Stimulated activated CD4-positive, alpha-beta T cell treated with anti-CD3 and anti-CD28 coated beads, Interleukin-4, amount 100 ng/mL, for 1 hour (primary cell): ENCODE data around the gene LRRC28.

ENCODE experiments used
- DNase-seq: peaks from one replicate; pipeline ENCODE4 v3.0.0-alpha.2; 2020

The LRRC28 gene

GRCh38 chr15:99250001-99250400 lies 1.3 kb upstream of the LRRC28 start:
- no peak for DNase-seq

- no peak for DNase-seq
Measured at GRCh38 chr15:99250494-99250856, 806 bp upstream of the LRRC28 start.

- DNase-seq, result no peak
Measured at GRCh38 chr15:99252326-99252725, 1.0 kb downstream of the LRRC28 start.

- DNase-seq, result no peak
Measured at GRCh38 chr15:99253381-99254090, 2.3 kb downstream of the LRRC28 start.

- DNase-seq, result no peak
Measured at GRCh38 chr15:99257107-99257750, 5.9 kb downstream of the LRRC28 start.

- DNase-seq, result no peak
Measured at GRCh38 chr15:99264125-99264524, 12.8 kb downstream of the LRRC28 start.

- DNase-seq, result no peak
Measured at GRCh38 chr15:99265541-99266070, 14.3 kb downstream of the LRRC28 start.

- DNase-seq, result no peak
Measured at GRCh38 chr15:99267957-99268356, 16.7 kb downstream of the LRRC28 start.

GRCh38 chr15:99268431-99268830 lies 17.1 kb downstream of the LRRC28 start:
- DNase-seq, result no peak

- DNase-seq, result no peak
Measured at GRCh38 chr15:99273801-99274200, 22.5 kb downstream of the LRRC28 start.

- DNase-seq, result no peak
Measured at GRCh38 chr15:99275061-99275460, 23.8 kb downstream of the LRRC28 start.

GRCh38 chr15:99275525-99276128 lies 24.3 kb downstream of the LRRC28 start:
- DNase-seq, result no peak

- no peak for DNase-seq
Measured at GRCh38 chr15:99279290-99279689, 28.0 kb downstream of the LRRC28 start.

- no peak for DNase-seq
Measured at GRCh38 chr15:99279827-99280226, 28.5 kb downstream of the LRRC28 start.

- no peak for DNase-seq
Measured at GRCh38 chr15:99282121-99282520, 30.8 kb downstream of the LRRC28 start.

- no peak for DNase-seq
Measured at GRCh38 chr15:99282586-99282985, 31.3 kb downstream of the LRRC28 start.

- no peak for DNase-seq
Measured at GRCh38 chr15:99283717-99284116, 32.4 kb downstream of the LRRC28 start.

GRCh38 chr15:99291643-99292042 lies 40.4 kb downstream of the LRRC28 start:
- DNase-seq, result no peak

GRCh38 chr15:99295840-99296239 lies 44.6 kb downstream of the LRRC28 start:
- no peak for DNase-seq

- DNase-seq, result no peak
Measured at GRCh38 chr15:99296386-99296785, 45.1 kb downstream of the LRRC28 start.

GRCh38 chr15:99303907-99304306 lies 52.6 kb downstream of the LRRC28 start:
- DNase-seq, result no peak

GRCh38 chr15:99305761-99306505 lies 54.7 kb downstream of the LRRC28 start:
- DNase-seq, result no peak

GRCh38 chr15:99306694-99307338 lies 55.5 kb downstream of the LRRC28 start:
- no peak for DNase-seq
